ENCODE results near the gene FAM240B.

- TF ChIP-seq CTCF (IDR thresholded peaks at IDR 0.05 in 8 of 11, conservative IDR thresholded peaks at IDR 0.05 in 3 of 11) (no peak), POLR2AphosphoS5 (IDR thresholded peaks at IDR 0.05) (no peak)
Measured at GRCh38 chr9:38690574-38690973, 29.4 kb downstream of the FAM240B start.

Measured in spleen (tissue), 7 donors.